Lung (tissue), 12 donors: Measurements from ENCODE around the gene PITPNM1. TPM values are rescaled to one million over a fixed set of nuclear protein-coding genes. Genes with fewer than 3 reads are reported as not detected.

ENCODE experiments used
- ATAC-seq: fragments of 200-7000 bp; cut with Tn5 transposase; one replicate; pipeline ENCODE4 v1.9.1; 2020; ENCODE audit warnings: moderate number of reproducible peaks; ENCODE audit not compliant: insufficient read depth, low FRiP score
- DNase-seq, 3 donors: peaks; one replicate each; pipeline ENCODE4 v3.0.0-alpha.2; 2013 to 2017
- H3K27ac ChIP-seq, 2 donors: one replicate each; pipeline ENCODE4 v1.5.1; 2013; ENCODE audit warnings: mild to moderate bottlenecking in 2 of 2, moderate library complexity in 2 of 2, control low read depth in 1 of 2, inconsistent platforms in 1 of 2, low read depth in 1 of 2, low read length in 1 of 2
- H3K27me3 ChIP-seq, 3 donors: one replicate each; pipeline ENCODE4 v1.5.1; 2013; ENCODE audit warnings: low read length in 2 of 3; ENCODE audit not compliant: control insufficient read depth in 3 of 3, insufficient read depth in 3 of 3
- H3K36me3 ChIP-seq, 4 donors: one replicate each; pipeline ENCODE4 v1.5.1; 2013; ENCODE audit warnings: low read length in 4 of 4, mild to moderate bottlenecking in 1 of 4, moderate library complexity in 1 of 4; ENCODE audit not compliant: control insufficient read depth in 4 of 4, insufficient read depth in 4 of 4
- H3K4me1 ChIP-seq, 5 donors: one replicate each; pipeline ENCODE4 v1.5.1; 2013; ENCODE audit warnings: low read length in 5 of 5, mild to moderate bottlenecking in 2 of 5, moderate library complexity in 1 of 5; ENCODE audit not compliant: control insufficient read depth in 5 of 5, insufficient read depth in 5 of 5
- H3K4me3 ChIP-seq: one replicate; pipeline ENCODE4 v1.5.1; 2013; ENCODE audit warnings: mild to moderate bottlenecking, control low read depth, moderate library complexity
- H3K9ac ChIP-seq, 2 donors: one replicate each; pipeline ENCODE4 v1.5.1; 2013; ENCODE audit warnings: low read length in 2 of 2, control low read depth in 1 of 2; ENCODE audit not compliant: insufficient read depth in 1 of 2
- H3K9me3 ChIP-seq, 4 donors: one replicate each; pipeline ENCODE4 v1.5.1; 2013; ENCODE audit warnings: low read length in 3 of 4, mild to moderate bottlenecking in 1 of 4, moderate library complexity in 1 of 4; ENCODE audit not compliant: control insufficient read depth in 4 of 4, insufficient read depth in 3 of 4
- WGBS, 2 donors: extraction: QIAGEN DNeasy Blood & Tissue Kit; methylation state at CpG; one replicate each; pipeline ENCODE4 v1.1.7; 2013; 5-methylcytosine and 5-hydroxymethylcytosine counted together
- polyA plus RNA-seq, 2 donors: library from polyadenylated mRNA; stranded (reverse); fragments of 200-250 nt; gene quantifications; one replicate each; pipeline ENCODE4 v1.2.1, GENCODE V29; 2013
- total RNA-seq, 2 donors: library from RNA; depleted of rRNA in 1 of 2; stranded (reverse); fragments of >200 nt in 1 of 2; gene quantifications; one replicate each; pipeline ENCODE4 v1.2.1, GENCODE V29; 2014 to 2021
- TF ChIP-seq, protein P1 (sequence below): IDR thresholded peaks from 2 replicates; pipeline ENCODE4 v1.5.1; 2012; ENCODE audit warnings: mild to moderate bottlenecking; ENCODE audit errors: control extremely low read depth, extremely low read depth
- donor health status: control.
- donor health status: control.
- donor health status: Bipolar disorder and iron deficiency.
- donor health status: healthy.
- donor health status: DM: yes; HTN: yes; CAD: no.

Gene PITPNM1
- total and polyA plus RNA-seq, 4 donors, result 23.2 to 67.3 (median 36.3) TPM

DNA sequence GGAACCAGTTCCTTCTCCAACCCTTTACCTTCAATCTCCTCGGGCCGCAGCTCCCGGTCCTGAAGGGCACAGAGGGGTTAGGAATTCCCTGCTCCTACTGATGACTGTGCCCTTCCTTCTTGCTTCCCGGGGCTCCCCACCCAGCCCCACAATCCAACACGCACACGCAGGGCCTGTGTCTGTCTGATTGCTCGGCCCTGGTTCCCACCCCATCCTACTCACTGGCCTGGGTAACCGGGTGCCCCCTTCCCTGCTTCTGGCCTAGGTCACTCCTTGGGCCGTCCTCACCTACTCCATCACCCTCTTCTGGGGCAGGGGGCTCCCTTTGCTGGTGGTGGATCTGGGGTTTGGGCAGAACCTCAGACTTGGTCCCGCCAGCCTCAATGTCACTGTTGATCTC lies 16.8 kb upstream of the PITPNM1 start:
- no peak for DNase-seq
- Histone ChIP-seq H3K4me3 (no peak overlapping the region), H3K27me3 (peaks cover 0 to 4% (median 0%) of the 10 kb centered on the region in 3 donors), H3K9me3 (peaks cover 0 to 2% (median 0%) of the 10 kb centered on the region in 4 donors), H3K36me3 (no peaks in the 10 kb centered on the region), H3K9ac (no peak overlapping the region), H3K27ac (no peak overlapping the region), H3K4me1 (no peaks in the 10 kb centered on the region)
- 77 to 84% methylated on average over 10 of the region's 10 CpGs for WGBS, 2 donors
- TF ChIP-seq, protein P1, sequence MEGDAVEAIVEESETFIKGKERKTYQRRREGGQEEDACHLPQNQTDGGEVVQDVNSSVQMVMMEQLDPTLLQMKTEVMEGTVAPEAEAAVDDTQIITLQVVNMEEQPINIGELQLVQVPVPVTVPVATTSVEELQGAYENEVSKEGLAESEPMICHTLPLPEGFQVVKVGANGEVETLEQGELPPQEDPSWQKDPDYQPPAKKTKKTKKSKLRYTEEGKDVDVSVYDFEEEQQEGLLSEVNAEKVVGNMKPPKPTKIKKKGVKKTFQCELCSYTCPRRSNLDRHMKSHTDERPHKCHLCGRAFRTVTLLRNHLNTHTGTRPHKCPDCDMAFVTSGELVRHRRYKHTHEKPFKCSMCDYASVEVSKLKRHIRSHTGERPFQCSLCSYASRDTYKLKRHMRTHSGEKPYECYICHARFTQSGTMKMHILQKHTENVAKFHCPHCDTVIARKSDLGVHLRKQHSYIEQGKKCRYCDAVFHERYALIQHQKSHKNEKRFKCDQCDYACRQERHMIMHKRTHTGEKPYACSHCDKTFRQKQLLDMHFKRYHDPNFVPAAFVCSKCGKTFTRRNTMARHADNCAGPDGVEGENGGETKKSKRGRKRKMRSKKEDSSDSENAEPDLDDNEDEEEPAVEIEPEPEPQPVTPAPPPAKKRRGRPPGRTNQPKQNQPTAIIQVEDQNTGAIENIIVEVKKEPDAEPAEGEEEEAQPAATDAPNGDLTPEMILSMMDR, result no peak
- ATAC-seq, result no peak

DNA sequence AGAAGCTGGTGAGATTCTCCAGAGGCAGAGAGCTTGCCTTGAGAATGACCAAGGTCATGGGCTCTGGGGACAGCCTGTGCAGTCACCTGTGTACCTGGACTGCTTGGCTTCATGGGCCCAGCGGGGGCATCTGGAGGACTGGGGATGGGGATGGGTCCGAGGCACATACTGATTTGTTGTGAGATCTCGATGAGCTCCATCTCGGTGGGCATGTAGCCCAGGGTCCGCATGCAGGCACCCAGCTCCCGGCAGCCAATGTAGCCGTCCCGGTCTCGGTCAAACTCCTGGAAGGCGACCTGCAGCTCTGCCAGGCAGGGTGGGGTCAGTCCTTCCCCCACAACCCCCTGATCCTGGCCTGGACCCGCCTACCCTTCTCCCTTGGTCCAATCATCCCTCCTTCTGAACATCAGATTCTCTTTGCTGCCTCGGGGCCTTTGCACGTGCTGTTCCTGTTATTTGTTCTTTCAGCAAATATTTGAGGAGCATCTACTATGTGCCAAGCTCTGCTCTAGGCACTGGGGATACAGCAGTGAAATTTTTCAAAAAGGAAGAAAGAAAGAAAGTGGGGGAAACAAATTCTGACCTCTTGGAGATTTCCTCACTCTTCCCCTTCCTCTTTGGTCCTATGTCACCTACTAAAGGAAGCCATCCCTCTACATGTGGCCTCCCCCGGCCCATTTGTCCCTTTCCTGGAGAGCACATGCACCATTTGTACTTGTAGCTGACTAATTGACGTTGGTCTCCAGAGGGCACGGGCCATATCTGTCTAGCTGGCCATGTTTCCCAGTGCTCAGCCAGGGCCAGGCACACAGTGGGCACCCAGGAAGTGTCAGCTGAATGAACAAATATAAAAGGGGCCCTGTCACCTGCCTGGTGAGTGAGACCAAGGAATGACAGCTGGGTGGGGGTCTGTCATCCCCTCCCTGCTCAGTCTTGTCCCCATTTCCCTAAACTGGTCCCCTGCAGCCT lies 16.0 kb upstream of the PITPNM1 start:
- peaks cover 0 to 4% (median 0%) of the 10 kb centered on the region in 3 donors for H3K27me3 ChIP-seq
- ATAC-seq (no peak), DNase-seq (no peak)
- H3K4me1 ChIP-seq, result no peaks in the 10 kb centered on the region
- no peaks in the 10 kb centered on the region for H3K36me3 ChIP-seq
- 86 to 89% methylated on average over 16 of the region's 16 CpGs for WGBS, 2 donors
- TF ChIP-seq, protein P1, result no peak
- peaks cover 0 to 2% (median 0%) of the 10 kb centered on the region in 4 donors for H3K9me3 ChIP-seq
- H3K4me3 ChIP-seq, result no peak overlapping the region
- no peak overlapping the region for H3K27ac ChIP-seq
- H3K9ac ChIP-seq, result no peak overlapping the region

DNA sequence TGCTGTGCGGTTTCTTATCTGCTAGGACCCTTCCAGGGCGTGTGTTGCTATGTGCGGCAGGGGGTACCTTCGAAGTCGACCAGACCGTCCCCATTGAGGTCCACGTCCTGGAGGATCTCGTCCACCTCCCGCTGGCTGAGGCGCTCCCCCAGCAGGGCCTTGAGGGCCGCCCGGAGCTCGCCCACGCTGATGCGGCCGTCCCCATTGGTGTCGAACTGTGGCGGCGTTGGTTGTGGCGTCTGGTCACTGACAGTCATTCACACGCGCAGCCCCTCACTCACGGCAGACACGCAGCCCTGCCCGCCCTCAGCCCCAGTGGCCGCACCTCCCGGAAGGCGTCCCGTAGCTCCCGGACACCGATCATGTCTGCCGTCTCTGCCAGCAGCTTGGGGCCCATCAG lies 14.6 kb upstream of the PITPNM1 start:
- Histone ChIP-seq H3K4me3 (no peak overlapping the region), H3K27me3 (peaks cover 0 to 4% (median 0%) of the 10 kb centered on the region in 3 donors), H3K9ac (no peak overlapping the region), H3K4me1 (no peaks in the 10 kb centered on the region), H3K9me3 (peaks cover 0 to 2% (median 0%) of the 10 kb centered on the region in 4 donors), H3K27ac (no peak overlapping the region), H3K36me3 (no peaks in the 10 kb centered on the region)
- WGBS, 2 donors, result 91 to 94% methylated on average over 32 of the region's 32 CpGs
- no peak for ATAC-seq
- TF ChIP-seq, protein P1, result no peak
- no peak for DNase-seq
